ENCODE measurements around the gene NDUFS4.

DNA sequence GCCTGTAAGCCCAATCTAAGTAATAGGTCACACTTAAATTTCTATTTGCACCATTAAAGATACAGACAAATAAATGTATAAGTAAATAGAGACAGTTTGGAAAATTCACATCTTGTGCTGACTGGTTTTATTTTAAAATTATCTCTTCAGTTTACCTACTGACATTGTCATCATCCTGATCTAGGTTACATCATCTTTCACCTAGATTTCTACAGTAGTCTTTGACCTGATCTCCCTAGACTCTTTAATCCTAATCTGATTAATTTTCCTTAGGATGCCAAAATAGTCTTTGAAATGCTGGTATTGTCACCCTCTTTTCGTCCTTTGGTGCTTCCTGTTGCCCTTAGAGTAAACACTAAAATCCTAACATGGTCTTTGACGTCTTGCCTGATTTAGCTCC lies 43.9 kb downstream of the NDUFS4 start:
- TF ChIP-seq CTCF (IDR thresholded peaks at IDR 0.05) (no peak), POLR2A (IDR thresholded peaks at IDR 0.05) (no peak), POLR2AphosphoS5 (IDR thresholded peaks at IDR 0.05) (no peak), EP300 (IDR thresholded peaks at IDR 0.05) (no peak)

Data from suprapubic skin (tissue), 4 donors.